Activated CD4-positive, CD25-positive, alpha-beta regulatory T cell (primary cell): Measurements from ENCODE around the gene TMEM239.
"Not testable (repeated sequence)": the region's sequence is repeated elsewhere in the genome, so short reads cannot be mapped to it uniquely, and the experiment has no call there.

Source experiments
- DNase-seq, 4 experiments: peaks; one replicate each; lab custom pipeline; 2025; lab: John Stamatoyannopoulos, UW

The TMEM239 gene

DNA sequence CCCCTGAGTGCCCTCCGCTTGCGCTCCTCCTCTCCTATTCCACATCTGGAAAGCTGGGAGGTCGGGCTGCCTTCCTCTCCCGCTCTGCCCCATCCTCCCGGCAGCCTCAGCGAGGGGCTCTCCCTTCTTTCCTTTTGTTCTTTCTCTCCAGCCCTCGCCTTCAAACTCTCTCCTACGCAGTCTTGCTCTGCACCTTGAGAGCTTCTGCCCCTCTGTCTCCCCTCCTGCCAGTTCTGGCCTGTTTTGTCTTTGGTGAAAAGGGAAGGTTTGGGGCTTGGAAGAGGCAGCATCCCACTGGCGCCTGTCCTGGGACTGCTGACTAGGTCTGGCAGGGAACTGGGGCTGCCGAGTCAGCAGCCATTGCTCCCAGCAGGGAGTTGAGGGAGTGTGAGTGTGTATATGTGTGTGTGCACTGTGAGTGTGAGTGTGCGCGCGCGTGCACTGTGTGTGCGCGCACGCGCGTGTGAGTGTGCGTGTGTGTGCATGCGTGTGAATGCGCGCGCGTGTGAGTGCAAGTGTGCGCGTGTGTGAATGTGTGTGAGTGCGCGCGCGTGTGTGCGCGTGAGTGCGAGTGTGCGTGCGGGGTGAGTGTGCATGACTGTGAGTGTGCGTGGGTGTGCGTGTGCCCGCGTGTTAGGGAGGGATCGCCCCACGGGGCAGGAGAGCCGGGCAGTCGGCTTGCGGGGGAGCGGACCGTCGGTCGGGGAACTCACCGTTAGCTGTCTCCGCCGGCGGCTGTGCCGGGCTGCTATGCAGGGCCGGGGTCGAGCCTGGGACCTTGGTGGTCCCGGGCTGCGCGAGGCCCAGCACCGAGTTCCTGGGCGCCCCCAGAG lies 16.3 kb upstream of the TMEM239 start:
- no peak for DNase-seq

DNA sequence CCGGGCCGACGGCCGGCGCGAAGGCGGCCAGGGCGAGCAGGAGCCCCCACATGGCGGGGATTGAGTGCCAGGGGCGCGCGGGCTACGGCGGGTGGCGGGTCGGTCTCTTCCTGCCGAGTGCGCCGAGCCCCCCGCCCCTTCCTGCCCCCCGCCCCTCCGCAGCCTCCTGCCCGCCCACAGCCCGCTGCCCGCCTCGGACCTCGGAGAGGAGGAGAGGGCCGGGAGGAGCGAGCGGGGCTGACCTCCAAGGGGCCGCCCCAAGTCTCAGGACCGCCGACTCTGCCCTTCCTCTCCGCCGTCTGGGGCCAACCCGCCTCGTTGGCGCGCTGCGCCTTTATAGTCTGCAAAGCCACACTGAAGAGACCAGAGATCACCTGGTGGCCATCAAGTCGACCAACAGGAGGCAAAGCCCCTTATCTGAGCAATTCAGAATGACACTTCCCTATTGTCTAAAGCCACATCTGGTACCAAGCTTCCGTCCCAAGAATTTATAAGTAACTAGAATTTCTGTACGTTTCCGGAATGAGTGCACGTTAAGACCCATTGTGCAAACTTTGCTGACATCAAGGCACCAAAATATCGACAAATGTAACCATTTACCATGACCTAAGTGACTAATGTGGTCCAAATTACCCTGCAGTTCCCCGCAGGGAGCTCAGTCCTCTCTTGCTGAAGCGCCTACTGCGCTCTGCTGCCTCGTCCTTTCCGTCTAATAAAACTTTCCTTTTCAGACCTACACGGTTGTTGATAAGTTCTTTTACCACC lies 15.5 kb upstream of the TMEM239 start, which contains the start of gene CPXM1:
CPXM1 (minus strand) TSS at position 107 of the 765 bp plus-strand sequence; CDS start at position 52, 55 bp downstream.
- no peak for DNase-seq

DNA sequence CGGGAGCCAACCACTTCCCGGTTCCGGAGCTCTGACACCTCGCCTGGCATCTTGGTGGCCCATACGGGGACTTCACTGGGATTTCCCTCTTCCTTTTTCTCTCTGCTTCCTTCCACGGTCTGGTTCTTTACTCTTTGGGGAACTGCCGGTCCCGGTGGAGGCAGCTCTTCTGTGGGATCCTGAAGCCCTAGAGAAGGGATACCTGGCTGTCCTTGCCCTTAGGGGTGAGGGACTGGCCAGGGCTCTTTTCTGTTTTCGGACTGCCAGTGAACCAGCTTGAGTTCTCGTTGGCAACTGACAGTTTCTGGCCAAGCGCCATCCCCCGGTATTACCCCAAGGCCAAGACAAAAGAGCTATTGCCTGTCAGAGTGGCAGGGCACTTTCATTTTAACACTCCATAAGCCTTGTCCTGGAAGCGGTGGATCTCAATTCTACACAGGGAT lies 14.9 kb upstream of the TMEM239 start:
- no peak for DNase-seq

DNA sequence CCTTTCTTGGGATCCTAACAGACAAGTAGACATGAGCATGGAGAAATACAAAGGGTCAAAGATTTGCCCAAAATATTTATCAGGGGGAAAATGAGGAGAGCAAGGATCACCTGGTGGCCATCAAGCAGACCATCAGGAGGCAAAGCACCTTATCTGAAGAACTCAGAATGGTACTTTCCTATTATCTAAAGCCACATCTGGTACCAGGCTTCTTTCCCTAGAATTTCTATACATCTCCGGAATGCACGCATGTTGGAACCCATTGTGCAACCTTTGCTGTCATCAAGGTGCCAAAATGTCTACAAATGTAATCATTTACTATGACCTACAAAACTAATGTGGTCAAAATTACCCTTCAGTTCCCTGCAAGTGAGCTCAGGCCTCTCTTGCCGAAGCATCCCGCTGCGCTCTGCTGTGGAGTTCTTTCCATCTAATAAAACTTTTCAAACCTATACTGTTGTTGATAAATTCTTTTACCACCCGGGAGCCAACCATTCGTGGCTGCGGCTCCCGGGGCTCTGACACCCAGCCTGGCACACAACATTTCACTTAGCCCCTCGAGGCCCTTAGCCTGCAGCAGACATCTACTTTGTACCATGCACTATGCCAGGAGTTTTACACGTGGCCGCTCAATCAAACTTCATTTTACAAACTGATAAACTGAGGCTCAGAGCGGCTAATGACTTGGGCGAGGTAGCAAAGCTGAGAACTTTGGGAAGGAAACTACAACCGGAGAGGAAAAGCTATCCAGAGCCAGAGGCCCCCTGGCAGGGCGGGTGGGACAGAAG lies 11.9 kb upstream of the TMEM239 start:
- DNase-seq = no peak

DNA sequence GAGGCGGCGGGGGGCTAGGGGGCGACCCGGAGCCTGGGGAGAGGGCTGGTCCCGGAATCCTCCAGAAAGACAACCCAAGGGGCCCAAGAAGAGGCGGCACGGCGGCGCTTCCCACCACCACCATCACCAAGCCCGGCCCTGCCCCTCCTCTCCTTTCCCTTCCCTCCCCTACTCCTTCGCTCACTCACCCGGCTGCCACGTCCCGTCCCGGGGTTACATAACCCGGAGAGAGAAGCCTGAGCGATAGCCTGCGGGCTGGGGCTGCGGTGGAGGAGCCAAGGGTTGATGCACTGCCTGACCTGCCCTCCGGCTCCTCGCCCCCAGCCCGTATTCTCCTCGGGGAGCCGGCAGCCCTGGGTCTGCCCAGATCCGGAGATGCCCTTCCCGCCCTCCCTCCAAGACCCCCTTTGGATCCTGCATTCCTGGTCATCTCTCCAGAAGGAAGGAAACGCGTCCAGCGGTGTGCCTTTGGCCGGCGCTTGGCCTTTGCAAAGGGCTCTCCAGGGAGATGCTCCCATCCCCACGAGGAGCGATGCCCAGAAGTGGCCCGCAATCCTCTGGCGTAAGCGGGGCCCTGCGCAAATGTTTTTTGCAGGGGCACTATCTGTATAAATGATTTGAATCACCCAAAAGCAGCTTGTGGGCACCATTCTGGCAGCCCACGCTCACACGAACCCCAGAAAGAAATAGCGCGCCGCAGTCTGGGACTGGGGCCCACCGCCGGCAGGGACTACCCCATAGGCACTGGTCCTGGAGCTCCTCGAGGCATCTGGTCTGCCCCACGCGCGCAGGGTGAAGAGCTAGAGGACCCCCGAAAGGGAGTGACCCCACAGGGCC lies 11.1 kb upstream of the TMEM239 start:
- no peak for DNase-seq

DNA sequence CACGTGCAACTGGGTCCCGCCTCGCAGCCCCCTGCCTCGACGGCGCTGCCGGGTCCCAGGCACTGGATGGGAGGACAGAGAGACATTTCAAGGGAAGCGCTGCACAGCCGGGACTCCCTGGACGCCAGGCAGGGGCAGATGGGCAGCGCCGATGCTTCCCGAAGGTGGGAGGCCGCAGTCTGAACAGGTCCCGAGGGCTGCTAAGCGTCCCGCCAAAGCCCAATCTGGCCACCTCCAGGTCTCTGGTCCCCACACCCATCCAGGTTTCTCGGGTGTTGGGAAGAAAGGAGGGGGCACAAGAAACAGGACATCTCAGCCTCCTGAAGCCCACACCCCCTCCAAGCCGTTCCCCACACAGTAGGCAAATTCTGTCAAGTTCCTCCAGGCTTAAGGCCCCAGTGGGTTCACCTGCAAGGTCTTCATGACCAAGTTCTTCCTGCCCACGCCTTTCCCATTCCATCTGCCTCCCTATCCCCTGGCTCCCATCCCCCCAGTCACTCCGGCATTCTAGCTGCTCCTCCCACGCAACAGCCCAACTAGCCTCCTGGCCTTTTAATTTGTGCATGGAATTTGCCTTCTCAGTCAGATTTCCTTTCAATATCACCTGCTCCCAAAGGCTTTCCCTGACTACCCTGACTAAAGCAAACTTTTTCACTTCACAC lies 10.3 kb upstream of the TMEM239 start:
- no peak for DNase-seq

DNA sequence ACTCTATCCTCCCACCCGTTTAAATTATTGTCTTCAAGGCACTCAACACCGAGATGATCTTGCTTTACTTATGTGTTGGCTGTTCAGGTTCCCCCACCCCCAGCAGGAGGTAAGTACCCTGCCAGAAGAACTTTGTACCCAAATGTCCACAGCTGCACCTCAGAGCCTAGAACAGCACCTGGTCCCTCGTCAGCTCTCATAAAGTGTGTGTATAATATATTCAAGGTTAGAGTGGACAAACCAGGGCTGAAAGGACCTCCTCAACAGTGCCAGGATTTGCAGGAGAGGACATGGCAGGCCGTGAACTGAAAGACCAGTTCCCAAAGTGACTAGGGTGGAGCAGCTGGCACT lies 9.8 kb upstream of the TMEM239 start:
- DNase-seq = no peak

DNA sequence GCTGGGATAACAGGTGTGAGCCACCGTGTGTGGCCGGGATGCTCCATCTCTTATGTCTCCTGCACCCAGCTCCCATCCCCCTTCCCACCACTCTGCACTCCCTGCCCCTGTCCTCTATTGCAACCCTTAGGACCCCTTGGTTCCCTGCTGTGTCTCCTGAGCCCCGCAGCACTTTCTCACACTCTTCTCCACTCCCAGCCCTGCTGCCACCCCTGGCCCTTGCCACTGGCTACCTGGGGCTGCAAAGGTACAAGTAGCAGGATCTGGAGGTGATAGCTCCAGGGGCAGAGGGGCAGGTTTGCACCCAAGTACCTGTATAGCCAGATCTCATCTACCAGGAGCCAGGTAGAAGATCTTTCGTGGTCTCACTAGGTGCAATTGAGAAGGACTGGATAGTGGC lies 9.1 kb upstream of the TMEM239 start:
- DNase-seq = no peak

DNA sequence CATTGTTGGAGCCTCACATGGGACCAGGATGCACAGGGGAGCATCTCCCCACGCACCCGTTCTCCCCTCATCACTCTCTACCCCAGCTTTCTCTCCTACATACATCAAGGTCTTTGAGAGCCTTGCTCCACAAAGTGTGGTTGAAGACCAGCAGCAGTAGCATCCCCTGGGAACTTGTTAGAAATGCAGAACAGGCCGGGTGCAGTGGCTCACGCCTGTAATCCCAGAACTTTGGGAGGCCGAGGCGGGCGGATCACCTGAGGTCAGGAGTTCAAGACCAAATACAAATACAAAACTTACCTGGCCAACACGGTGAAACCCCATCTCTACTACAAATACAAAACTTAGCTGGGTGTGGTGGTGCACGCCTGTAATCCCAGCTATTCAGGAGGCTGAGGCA lies 8.2 kb upstream of the TMEM239 start:
- DNase-seq = not testable (repeated sequence)

DNA sequence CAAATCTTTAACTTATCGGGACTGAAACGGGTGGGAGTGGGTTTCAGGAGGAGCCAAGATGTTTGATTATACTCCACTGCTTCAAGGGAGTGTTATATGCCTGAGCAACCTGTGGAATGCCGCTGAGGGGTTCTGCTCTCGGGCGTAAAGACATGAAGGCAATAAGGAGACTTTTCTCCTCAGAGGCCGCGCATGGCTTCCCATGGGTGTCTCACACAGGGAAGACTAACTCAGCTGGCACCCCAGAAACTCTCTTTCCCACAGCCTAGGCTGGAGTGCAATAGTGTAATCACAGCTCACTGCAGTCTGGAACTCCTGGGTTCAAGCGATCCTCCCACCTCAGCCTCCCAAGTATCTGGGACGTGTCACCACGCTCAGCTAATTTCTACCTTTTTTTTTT lies 6.5 kb upstream of the TMEM239 start:
- DNase-seq = no peak

DNA sequence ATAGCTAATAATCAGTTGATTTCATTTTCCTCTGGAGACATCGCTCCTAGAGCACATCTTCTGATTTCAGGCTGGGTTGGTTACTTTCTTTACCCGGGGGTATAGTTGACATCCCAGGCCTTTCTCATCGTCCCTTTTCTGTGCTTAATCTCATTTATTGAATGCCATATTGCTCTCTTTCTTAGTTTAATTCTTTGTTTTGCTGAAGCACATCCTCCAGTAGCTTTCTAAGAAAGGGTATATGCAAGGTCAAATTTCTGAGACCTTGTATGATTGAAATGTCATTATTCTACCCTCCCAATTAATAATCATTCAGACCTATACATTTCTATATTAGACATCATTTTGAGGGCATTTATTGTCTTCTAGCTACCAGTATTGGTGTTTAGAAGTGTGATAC lies 4.0 kb upstream of the TMEM239 start:
- DNase-seq = no peak

DNA sequence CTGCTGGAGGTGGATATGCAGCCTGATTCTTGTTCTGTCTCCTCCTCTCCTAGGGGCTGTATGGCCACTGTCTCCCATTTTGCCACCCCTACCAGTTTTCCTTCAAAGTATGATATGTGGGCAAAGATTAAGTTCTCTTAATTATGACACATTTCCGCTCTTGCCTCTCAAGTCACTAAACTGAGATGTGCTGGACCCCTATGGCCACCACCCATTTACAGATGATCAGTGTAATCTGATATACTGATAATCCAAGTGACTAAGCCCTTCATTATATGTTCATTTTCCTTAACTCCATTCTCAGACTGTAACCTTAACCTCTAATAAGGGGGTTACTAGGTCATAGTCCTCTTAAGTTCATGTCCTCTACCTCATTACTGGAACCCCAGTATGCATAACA lies 2.1 kb upstream of the TMEM239 start:
- no peak for DNase-seq

DNA sequence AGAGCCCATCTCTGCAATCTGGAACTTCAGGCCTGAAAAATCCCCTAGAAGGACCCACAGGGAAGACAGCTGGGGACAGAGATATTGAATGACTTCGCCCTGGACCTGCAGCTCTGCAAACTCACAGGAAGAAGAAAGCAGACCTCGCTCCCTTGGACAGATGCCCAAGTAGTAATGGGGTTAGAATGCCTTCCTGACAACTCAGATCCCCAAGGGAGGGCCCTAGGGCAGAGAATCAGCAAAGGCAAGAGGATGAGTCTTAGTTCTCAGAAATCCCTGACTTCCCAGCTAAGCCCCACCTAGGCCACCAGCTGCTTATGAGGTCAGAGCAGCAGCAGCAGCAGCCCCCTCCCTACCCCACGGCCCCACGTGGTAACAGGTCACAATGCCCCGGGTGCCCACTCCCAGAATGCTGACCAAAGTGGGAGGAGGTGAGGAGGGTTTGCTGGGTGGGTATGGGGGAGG lies 1.5 kb upstream of the TMEM239 start, which contains the start of gene C20orf141:
C20orf141 (plus strand) TSS at position 401 of the 465 bp plus-strand sequence. CDS start 198 bp downstream, outside the sequence.
- no peak for DNase-seq

DNA sequence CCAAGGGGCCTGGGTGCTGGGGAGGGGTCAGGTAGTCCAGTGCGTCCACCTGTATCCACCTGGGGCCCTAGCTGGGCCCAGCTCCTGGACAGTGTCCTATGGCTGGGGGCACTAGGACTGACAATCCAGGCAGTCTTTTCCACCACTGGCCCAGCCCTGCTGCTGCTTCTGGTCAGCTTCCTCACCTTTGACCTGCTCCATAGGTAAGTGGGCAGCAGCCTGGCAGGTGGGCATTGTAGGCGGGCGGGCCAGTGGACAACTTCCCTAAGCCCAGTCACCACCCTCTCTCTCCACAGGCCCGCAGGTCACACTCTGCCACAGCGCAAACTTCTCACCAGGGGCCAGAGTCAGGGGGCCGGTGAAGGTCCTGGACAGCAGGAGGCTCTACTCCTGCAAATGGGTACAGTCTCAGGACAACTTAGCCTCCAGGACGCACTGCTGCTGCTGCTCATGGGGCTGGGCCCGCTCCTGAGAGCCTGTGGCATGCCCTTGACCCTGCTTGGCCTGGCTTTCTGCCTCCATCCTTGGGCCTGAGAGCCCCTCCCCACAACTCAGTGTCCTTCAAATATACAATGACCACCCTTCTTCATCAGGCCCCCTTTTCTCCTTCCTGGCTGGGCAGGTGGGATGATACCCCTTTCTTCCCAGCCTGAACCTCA lies 793 bp upstream of the TMEM239 start:
- DNase-seq = no peak

DNA sequence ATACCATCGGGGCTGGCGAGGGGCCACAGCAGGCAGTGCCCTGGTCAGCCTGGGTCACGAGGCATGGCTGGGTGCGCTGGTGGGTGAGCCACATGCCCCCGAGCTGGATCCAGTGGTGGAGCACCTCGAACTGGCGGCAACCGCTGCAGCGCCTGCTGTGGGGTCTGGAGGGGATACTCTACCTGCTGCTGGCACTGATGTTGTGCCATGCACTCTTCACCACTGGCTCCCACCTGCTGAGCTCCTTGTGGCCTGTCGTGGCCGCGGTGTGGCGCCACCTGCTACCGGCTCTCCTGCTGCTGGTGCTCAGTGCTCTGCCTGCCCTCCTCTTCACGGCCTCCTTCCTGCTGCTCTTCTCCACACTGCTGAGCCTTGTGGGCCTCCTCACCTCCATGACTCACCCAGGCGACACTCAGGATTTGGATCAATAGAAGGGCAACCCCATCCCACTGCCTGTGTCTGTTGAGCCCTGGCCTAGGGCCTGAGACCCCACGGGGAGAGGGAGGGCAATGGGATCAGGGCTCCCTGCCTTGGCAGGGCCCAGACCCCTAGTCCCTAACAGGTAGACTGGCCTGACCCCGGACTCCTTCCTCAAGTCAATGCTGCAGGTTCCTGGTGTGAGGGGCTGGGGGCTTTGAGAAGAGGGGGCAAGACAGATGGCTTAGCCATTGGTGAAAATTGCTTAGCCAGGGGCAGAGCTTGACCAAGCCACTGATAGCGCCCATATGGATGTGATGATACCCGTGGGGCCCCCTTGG lies 598 bp downstream of the TMEM239 start:
- no peak for DNase-seq

DNA sequence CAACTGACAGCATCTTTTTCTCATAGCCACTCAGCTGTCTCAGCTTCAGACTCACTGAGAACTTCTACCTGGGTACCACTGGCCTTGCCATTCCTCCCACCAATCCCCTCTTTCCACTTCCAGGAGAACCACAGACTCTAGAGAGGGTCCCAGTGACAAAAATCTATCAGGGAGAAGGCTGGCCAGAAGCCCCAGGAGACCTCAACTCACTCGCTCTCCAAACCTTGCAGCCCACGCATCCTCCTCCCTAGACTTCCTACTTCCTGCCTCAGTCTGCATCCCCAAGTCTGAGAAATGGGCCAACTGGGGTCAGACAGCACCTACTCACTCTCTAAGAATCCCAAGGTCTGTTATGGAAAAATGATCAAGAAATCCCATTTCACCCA lies 1.2 kb downstream of the TMEM239 start:
- no peak for DNase-seq

DNA sequence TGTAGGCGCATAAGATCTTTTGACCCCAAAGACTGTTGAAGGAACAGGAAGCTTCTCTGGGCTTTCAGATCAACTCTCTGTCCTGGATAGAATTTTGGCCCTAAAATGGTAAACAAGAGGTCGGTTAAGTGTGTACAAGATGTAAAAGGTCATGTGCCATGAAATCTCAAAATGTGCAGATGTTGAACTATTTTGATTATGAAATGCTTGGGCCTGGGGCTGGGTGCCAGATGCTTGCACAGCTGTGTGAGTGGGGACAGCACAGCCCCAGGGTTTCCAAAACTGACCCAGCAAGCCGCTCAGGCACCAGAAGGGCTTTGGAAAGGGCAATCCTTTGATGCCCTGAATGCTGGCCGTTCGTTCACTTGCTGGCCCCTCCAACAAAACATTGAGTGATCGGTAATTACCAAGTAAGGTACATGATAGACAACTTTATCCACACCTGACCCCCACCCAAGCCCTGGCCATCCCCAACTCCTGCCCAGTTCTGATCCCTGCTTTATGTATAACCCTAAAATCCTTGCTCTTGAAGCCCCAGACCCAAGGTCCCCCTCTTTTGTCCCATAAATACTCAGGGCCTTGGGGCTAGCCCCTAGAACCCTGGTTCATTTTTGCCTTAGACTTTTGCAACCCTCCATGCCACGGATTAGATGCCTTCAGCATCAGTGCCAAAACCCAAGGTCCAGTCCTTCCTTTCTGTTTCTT lies 1.9 kb downstream of the TMEM239 start:
- DNase-seq = no peak

DNA sequence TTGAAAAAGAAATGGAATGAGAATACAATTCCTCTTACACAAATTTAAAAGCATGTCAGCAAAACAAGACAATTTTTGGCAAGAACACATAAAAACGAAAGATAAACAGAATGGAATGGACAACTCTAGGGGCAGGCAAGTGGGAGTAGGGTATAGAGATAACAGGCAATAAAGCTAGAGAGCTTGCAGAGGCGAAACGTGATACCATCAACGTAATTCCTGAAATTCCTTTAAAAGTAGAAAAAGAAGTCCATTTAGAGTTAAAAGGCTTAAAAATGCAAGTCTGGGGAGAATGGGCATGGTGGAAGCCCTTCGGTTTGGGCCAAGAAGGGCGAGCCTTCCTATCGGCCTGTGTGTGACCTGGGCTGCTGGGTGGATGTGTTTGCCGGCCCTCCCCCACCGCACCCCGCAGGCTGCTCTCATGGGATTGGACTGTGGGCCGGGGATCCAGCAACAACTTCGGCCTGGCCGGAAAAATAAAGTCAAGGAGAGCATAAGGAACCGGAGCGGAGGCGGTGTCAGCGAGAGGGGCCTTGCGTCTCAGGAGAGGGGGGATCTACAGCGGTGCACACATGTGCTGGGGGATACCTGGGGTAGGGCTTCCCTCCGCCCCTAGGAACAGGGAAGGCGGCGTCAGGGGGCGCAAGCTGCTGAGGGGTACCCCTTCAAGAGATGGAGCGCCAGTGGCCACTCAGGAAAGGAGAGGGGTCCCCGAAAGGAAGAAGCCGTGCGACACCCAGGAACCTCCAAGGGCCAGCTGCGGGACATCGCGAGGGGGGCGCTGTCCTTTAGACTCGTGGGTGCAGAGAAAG lies 4.1 kb downstream of the TMEM239 start:
- no peak for DNase-seq
